ENCODE measurements around the gene SDK1. TPM values are rescaled to one million over a fixed set of nuclear protein-coding genes. Genes with fewer than 3 reads are reported as not detected.

The SDK1 gene
- total and polyA plus RNA-seq, 2 donors = 3.2 to 7.8 TPM

- Histone ChIP-seq H3K27me3 (ENCODE audit: control insufficient read depth in 2 of 2, insufficient read depth in 1 of 2, low read length in 1 of 2) (no peaks in the 10 kb centered on the region), H3K27ac (ENCODE audit: low read depth in 1 of 2, low read length in 1 of 2) (no peak overlapping the region), H3K36me3 (ENCODE audit: control insufficient read depth in 2 of 2, insufficient read depth in 2 of 2, low read length in 1 of 2) (no peaks in the 10 kb centered on the region), H3K4me1 (ENCODE audit: control insufficient read depth in 2 of 2, insufficient read depth in 2 of 2, low read length in 2 of 2) (no peaks in the 10 kb centered on the region), H3K9me3 (ENCODE audit: control insufficient read depth in 2 of 2, insufficient read depth in 1 of 2, low read length in 1 of 2) (peaks cover 5 to 17% of the 10 kb centered on the region in 2 donors), H3K4me3 (ENCODE audit: low read length in 2 of 2) (no peak overlapping the region)
- DNase-seq (ENCODE audit: low read depth in 6 of 9, low spot score in 9 of 9) = no peak
- WGBS = 91% methylated on average over 2 of the region's 2 CpGs
Measured at GRCh38 chr7:3780016-3780415, 479.0 kb downstream of the SDK1 start.

- H3K9me3 ChIP-seq (ENCODE audit: control insufficient read depth in 2 of 2, insufficient read depth in 1 of 2, low read length in 1 of 2) = peaks cover 5 to 17% of the 10 kb centered on the region in 2 donors
- no peaks in the 10 kb centered on the region for H3K36me3 ChIP-seq (ENCODE audit: control insufficient read depth in 2 of 2, insufficient read depth in 2 of 2, low read length in 1 of 2)
- H3K4me1 ChIP-seq (ENCODE audit: control insufficient read depth in 2 of 2, insufficient read depth in 2 of 2, low read length in 2 of 2) = no peaks in the 10 kb centered on the region
- no peak for DNase-seq (ENCODE audit: low read depth in 6 of 9, low spot score in 9 of 9)
- WGBS = 82% methylated on average over 2 of the region's 2 CpGs
- H3K4me3 ChIP-seq (ENCODE audit: low read length in 2 of 2) = no peak overlapping the region
- no peaks in the 10 kb centered on the region for H3K27me3 ChIP-seq (ENCODE audit: control insufficient read depth in 2 of 2, insufficient read depth in 1 of 2, low read length in 1 of 2)
- H3K27ac ChIP-seq (ENCODE audit: low read depth in 1 of 2, low read length in 1 of 2) = no peak overlapping the region
Measured at GRCh38 chr7:3780525-3780924, 479.5 kb downstream of the SDK1 start.

- 91% methylated on average over 1 of the region's 1 CpG for WGBS
- DNase-seq (ENCODE audit: low read depth in 6 of 9, low spot score in 9 of 9) = no peak
- Histone ChIP-seq H3K9me3 (ENCODE audit: control insufficient read depth in 2 of 2, insufficient read depth in 1 of 2, low read length in 1 of 2) (peaks cover 5 to 17% of the 10 kb centered on the region in 2 donors), H3K4me1 (ENCODE audit: control insufficient read depth in 2 of 2, insufficient read depth in 2 of 2, low read length in 2 of 2) (no peaks in the 10 kb centered on the region), H3K4me3 (ENCODE audit: low read length in 2 of 2) (no peak overlapping the region), H3K27ac (ENCODE audit: low read depth in 1 of 2, low read length in 1 of 2) (no peak overlapping the region), H3K36me3 (ENCODE audit: control insufficient read depth in 2 of 2, insufficient read depth in 2 of 2, low read length in 1 of 2) (no peaks in the 10 kb centered on the region), H3K27me3 (ENCODE audit: control insufficient read depth in 2 of 2, insufficient read depth in 1 of 2, low read length in 1 of 2) (no peaks in the 10 kb centered on the region)
Measured at GRCh38 chr7:3781607-3782006, 480.6 kb downstream of the SDK1 start.

GRCh38 chr7:3787717-3788264 is 486.7 kb downstream of the SDK1 start:
- no peaks in the 10 kb centered on the region for H3K36me3 ChIP-seq (ENCODE audit: control insufficient read depth in 2 of 2, insufficient read depth in 2 of 2, low read length in 1 of 2)
- no peaks in the 10 kb centered on the region for H3K4me1 ChIP-seq (ENCODE audit: control insufficient read depth in 2 of 2, insufficient read depth in 2 of 2, low read length in 2 of 2)
- no peaks in the 10 kb centered on the region for H3K9me3 ChIP-seq (ENCODE audit: control insufficient read depth in 2 of 2, insufficient read depth in 1 of 2, low read length in 1 of 2)
- WGBS = 56% methylated on average over 15 of the region's 15 CpGs
- no peak overlapping the region for H3K4me3 ChIP-seq (ENCODE audit: low read length in 2 of 2)
- no peak overlapping the region for H3K27ac ChIP-seq (ENCODE audit: low read depth in 1 of 2, low read length in 1 of 2)
- no peak for DNase-seq (ENCODE audit: low read depth in 6 of 9, low spot score in 9 of 9)
- no peaks in the 10 kb centered on the region for H3K27me3 ChIP-seq (ENCODE audit: control insufficient read depth in 2 of 2, insufficient read depth in 1 of 2, low read length in 1 of 2)

GRCh38 chr7:3790803-3791202 is 489.8 kb downstream of the SDK1 start:
- no peaks in the 10 kb centered on the region for H3K36me3 ChIP-seq (ENCODE audit: control insufficient read depth in 2 of 2, insufficient read depth in 2 of 2, low read length in 1 of 2)
- H3K4me3 ChIP-seq (ENCODE audit: low read length in 2 of 2) = no peak overlapping the region
- DNase-seq (ENCODE audit: low read depth in 6 of 9, low spot score in 9 of 9) = no peak
- no peaks in the 10 kb centered on the region for H3K4me1 ChIP-seq (ENCODE audit: control insufficient read depth in 2 of 2, insufficient read depth in 2 of 2, low read length in 2 of 2)
- 97% methylated on average over 2 of the region's 2 CpGs for WGBS
- no peaks in the 10 kb centered on the region for H3K9me3 ChIP-seq (ENCODE audit: control insufficient read depth in 2 of 2, insufficient read depth in 1 of 2, low read length in 1 of 2)
- H3K27ac ChIP-seq (ENCODE audit: low read depth in 1 of 2, low read length in 1 of 2) = no peak overlapping the region
- H3K27me3 ChIP-seq (ENCODE audit: control insufficient read depth in 2 of 2, insufficient read depth in 1 of 2, low read length in 1 of 2) = no peaks in the 10 kb centered on the region

GRCh38 chr7:3791327-3791726 is 490.3 kb downstream of the SDK1 start:
- H3K27me3 ChIP-seq (ENCODE audit: control insufficient read depth in 2 of 2, insufficient read depth in 1 of 2, low read length in 1 of 2) = no peaks in the 10 kb centered on the region
- DNase-seq (ENCODE audit: low read depth in 6 of 9, low spot score in 9 of 9) = no peak
- H3K4me1 ChIP-seq (ENCODE audit: control insufficient read depth in 2 of 2, insufficient read depth in 2 of 2, low read length in 2 of 2) = no peaks in the 10 kb centered on the region
- no peaks in the 10 kb centered on the region for H3K9me3 ChIP-seq (ENCODE audit: control insufficient read depth in 2 of 2, insufficient read depth in 1 of 2, low read length in 1 of 2)
- 88% methylated on average over 9 of the region's 9 CpGs for WGBS
- no peak overlapping the region for H3K27ac ChIP-seq (ENCODE audit: low read depth in 1 of 2, low read length in 1 of 2)
- H3K4me3 ChIP-seq (ENCODE audit: low read length in 2 of 2) = no peak overlapping the region
- no peaks in the 10 kb centered on the region for H3K36me3 ChIP-seq (ENCODE audit: control insufficient read depth in 2 of 2, insufficient read depth in 2 of 2, low read length in 1 of 2)

- no peak for DNase-seq (ENCODE audit: low read depth in 6 of 9, low spot score in 9 of 9)
- no peak overlapping the region for H3K27ac ChIP-seq (ENCODE audit: low read depth in 1 of 2, low read length in 1 of 2)
- 92% methylated on average over 4 of the region's 4 CpGs for WGBS
Measured at GRCh38 chr7:3795141-3795540, 494.1 kb downstream of the SDK1 start.

GRCh38 chr7:3795781-3796180 is 494.7 kb downstream of the SDK1 start:
- no peaks in the 10 kb centered on the region for H3K4me1 ChIP-seq (ENCODE audit: control insufficient read depth in 2 of 2, insufficient read depth in 2 of 2, low read length in 2 of 2)
- H3K27me3 ChIP-seq (ENCODE audit: control insufficient read depth in 2 of 2, insufficient read depth in 1 of 2, low read length in 1 of 2) = no peaks in the 10 kb centered on the region
- no peak overlapping the region for H3K27ac ChIP-seq (ENCODE audit: low read depth in 1 of 2, low read length in 1 of 2)
- no peaks in the 10 kb centered on the region for H3K36me3 ChIP-seq (ENCODE audit: control insufficient read depth in 2 of 2, insufficient read depth in 2 of 2, low read length in 1 of 2)
- H3K9me3 ChIP-seq (ENCODE audit: control insufficient read depth in 2 of 2, insufficient read depth in 1 of 2, low read length in 1 of 2) = no peaks in the 10 kb centered on the region
- no peak overlapping the region for H3K4me3 ChIP-seq (ENCODE audit: low read length in 2 of 2)
- DNase-seq (ENCODE audit: low read depth in 6 of 9, low spot score in 9 of 9) = no peak
- WGBS = 87% methylated on average over 3 of the region's 3 CpGs

More at GRCh38 chr7:3795141-3795540, 494.1 kb downstream of the SDK1 start:
- Histone ChIP-seq H3K4me1 (ENCODE audit: control insufficient read depth in 2 of 2, insufficient read depth in 2 of 2, low read length in 2 of 2) (no peaks in the 10 kb centered on the region), H3K9me3 (ENCODE audit: control insufficient read depth in 2 of 2, insufficient read depth in 1 of 2, low read length in 1 of 2) (no peaks in the 10 kb centered on the region), H3K36me3 (ENCODE audit: control insufficient read depth in 2 of 2, insufficient read depth in 2 of 2, low read length in 1 of 2) (no peaks in the 10 kb centered on the region), H3K27me3 (ENCODE audit: control insufficient read depth in 2 of 2, insufficient read depth in 1 of 2, low read length in 1 of 2) (no peaks in the 10 kb centered on the region), H3K4me3 (ENCODE audit: low read length in 2 of 2) (no peak overlapping the region)

- no peak for DNase-seq (ENCODE audit: low read depth in 6 of 9, low spot score in 9 of 9)
- Histone ChIP-seq H3K4me1 (ENCODE audit: control insufficient read depth in 2 of 2, insufficient read depth in 2 of 2, low read length in 2 of 2) (no peaks in the 10 kb centered on the region), H3K27ac (ENCODE audit: low read depth in 1 of 2, low read length in 1 of 2) (no peak overlapping the region), H3K4me3 (ENCODE audit: low read length in 2 of 2) (no peak overlapping the region), H3K9me3 (ENCODE audit: control insufficient read depth in 2 of 2, insufficient read depth in 1 of 2, low read length in 1 of 2) (no peaks in the 10 kb centered on the region), H3K36me3 (ENCODE audit: control insufficient read depth in 2 of 2, insufficient read depth in 2 of 2, low read length in 1 of 2) (no peaks in the 10 kb centered on the region), H3K27me3 (ENCODE audit: control insufficient read depth in 2 of 2, insufficient read depth in 1 of 2, low read length in 1 of 2) (no peaks in the 10 kb centered on the region)
- 80% methylated on average over 3 of the region's 3 CpGs for WGBS
Measured at GRCh38 chr7:3805151-3805550, 504.1 kb downstream of the SDK1 start.

GRCh38 chr7:3806516-3806915 is 505.5 kb downstream of the SDK1 start:
- Histone ChIP-seq H3K9me3 (ENCODE audit: control insufficient read depth in 2 of 2, insufficient read depth in 1 of 2, low read length in 1 of 2) (no peaks in the 10 kb centered on the region), H3K36me3 (ENCODE audit: control insufficient read depth in 2 of 2, insufficient read depth in 2 of 2, low read length in 1 of 2) (no peaks in the 10 kb centered on the region), H3K4me1 (ENCODE audit: control insufficient read depth in 2 of 2, insufficient read depth in 2 of 2, low read length in 2 of 2) (no peaks in the 10 kb centered on the region), H3K27ac (ENCODE audit: low read depth in 1 of 2, low read length in 1 of 2) (no peak overlapping the region), H3K27me3 (ENCODE audit: control insufficient read depth in 2 of 2, insufficient read depth in 1 of 2, low read length in 1 of 2) (no peaks in the 10 kb centered on the region), H3K4me3 (ENCODE audit: low read length in 2 of 2) (no peak overlapping the region)
- no peak for DNase-seq (ENCODE audit: low read depth in 6 of 9, low spot score in 9 of 9)
- 82% methylated on average over 8 of the region's 8 CpGs for WGBS

Data from thymus (tissue), 11 donors.